NB4 (cell line): Measurements from ENCODE around the gene C1QL2.

Experiments used
- POLR2A ChIP-seq: IDR thresholded peaks from 2 replicates; pipeline ENCODE4 v1.6.1; 2011; ENCODE audit warnings: mild to moderate bottlenecking; ENCODE audit not compliant: insufficient read length; ENCODE audit errors: extremely low read depth
- TF ChIP-seq, protein P1 (sequence below): IDR thresholded peaks from one replicate; pipeline ENCODE4 v1.5.1; 2012; ENCODE audit warnings: low read depth, low read length

- no peak for TF ChIP-seq POLR2A
- TF ChIP-seq, protein P1, sequence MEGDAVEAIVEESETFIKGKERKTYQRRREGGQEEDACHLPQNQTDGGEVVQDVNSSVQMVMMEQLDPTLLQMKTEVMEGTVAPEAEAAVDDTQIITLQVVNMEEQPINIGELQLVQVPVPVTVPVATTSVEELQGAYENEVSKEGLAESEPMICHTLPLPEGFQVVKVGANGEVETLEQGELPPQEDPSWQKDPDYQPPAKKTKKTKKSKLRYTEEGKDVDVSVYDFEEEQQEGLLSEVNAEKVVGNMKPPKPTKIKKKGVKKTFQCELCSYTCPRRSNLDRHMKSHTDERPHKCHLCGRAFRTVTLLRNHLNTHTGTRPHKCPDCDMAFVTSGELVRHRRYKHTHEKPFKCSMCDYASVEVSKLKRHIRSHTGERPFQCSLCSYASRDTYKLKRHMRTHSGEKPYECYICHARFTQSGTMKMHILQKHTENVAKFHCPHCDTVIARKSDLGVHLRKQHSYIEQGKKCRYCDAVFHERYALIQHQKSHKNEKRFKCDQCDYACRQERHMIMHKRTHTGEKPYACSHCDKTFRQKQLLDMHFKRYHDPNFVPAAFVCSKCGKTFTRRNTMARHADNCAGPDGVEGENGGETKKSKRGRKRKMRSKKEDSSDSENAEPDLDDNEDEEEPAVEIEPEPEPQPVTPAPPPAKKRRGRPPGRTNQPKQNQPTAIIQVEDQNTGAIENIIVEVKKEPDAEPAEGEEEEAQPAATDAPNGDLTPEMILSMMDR = no peak
These were observed 36.5 kb upstream of the C1QL2 start for GRCh38 chr2:119195001-119195400.
